Right forelimb (tissue), 1 donor: ENCODE data around the gene CLK3.

Experiments used
- DNase-seq: peaks from one replicate; pipeline ENCODE4 v3.0.0-alpha.2; 2018

CLK3 gene

GRCh38 chr15:74603789-74604705 is 11.6 kb upstream of the CLK3 start:
- DNase-seq: no peak

GRCh38 chr15:74604983-74605794 is 10.4 kb upstream of the CLK3 start:
- no peak for DNase-seq

- no peak for DNase-seq
Observed at GRCh38 chr15:74605795-74606150, 9.9 kb upstream of the CLK3 start.

GRCh38 chr15:74608786-74609185 is 6.8 kb upstream of the CLK3 start:
- DNase-seq: no peak

GRCh38 chr15:74609938-74610301 is 5.7 kb upstream of the CLK3 start:
- no peak for DNase-seq

GRCh38 chr15:74610302-74610951 is 5.2 kb upstream of the CLK3 start:
- peak; percentile 61 for DNase-seq

DNA sequence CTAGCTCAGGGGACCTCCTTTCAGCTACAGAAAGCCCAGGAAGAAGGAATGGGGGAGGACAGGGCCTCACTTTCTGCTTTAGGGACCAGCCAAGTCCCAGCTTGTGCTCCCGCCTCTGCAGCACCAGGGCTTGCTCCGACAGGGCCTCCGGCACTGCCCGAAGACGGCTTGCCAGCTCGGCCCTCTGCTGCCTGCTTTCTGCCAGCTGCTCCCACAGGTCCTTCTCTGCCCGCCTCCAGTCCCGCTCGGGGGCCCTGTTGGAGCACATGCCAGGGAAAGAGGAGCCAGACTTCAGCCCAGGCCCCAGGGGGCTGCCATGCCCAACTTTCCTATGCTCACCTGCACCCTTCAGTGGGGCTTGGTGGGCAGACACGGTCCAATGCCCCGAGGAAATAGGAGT is 4.3 kb upstream of the CLK3 start:
- DNase-seq: no peak

- DNase-seq: no peak
Observed at GRCh38 chr15:74611834-74612233, 3.8 kb upstream of the CLK3 start.

DNA sequence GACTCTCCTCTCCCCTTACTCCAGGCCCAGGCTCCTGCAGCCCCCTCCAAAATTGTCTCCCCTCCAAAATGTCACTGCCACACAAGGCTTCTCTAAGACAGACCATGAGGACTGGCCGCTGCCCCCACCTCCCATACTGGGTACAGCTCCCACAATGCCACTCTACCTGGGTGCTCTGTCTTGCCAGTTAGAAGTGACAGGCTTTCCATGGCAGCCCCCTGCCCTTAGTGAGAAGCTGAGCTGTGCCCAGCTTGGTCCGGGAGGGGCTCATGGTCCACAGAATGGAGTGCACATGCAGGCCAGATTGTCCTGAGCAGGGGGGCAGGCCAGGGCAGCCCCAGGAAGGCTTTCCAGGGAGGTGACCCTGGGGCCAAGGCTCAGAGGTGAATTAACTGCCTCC is 3.0 kb upstream of the CLK3 start:
- no peak for DNase-seq

GRCh38 chr15:74613089-74613952 is 2.3 kb upstream of the CLK3 start:
- DNase-seq: no peak

GRCh38 chr15:74613953-74614743 is 1.5 kb upstream of the CLK3 start:
- no peak for DNase-seq

DNA sequence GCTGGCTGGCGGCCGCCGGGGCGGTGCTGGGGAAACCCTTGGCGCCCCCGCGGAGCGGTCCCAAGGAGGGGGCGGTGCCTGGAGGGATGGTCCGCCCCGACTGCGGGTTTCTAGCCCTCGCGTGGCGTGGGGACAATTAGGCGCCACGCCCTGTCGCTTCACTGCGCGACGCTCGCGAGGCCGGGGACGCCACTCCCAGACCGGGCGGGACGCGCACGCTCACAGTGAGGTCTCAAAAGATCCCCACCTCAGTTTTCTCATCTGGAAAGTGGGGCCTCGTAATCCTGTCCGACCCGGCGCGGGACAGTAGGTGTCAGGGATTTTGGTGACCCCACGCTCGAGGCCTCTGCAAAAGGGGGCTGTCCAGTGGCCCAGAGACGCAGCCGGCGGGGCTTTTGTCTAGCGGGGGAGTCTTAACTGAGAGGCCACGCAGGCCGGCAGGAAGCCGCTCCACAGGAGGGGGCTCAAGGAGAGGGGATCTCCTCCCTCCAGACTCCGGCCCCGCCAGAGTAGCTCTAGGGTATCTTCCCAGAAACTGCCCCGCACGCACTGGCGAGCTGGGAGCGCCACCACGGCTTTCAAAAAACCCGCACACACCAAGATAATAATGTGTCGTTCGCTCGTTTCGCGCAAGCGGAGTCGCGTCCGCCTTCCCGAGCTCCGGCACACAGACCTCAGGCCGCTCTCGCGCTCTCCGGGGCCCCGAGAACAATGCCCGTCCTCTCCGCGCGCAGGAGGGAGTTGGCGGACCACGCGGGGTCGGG is 710 bp upstream of the CLK3 start:
- peak; percentile 92 for DNase-seq

- peak; percentile 69 for DNase-seq
Observed at GRCh38 chr15:74616366-74616939, 817 bp downstream of the CLK3 start.

DNA sequence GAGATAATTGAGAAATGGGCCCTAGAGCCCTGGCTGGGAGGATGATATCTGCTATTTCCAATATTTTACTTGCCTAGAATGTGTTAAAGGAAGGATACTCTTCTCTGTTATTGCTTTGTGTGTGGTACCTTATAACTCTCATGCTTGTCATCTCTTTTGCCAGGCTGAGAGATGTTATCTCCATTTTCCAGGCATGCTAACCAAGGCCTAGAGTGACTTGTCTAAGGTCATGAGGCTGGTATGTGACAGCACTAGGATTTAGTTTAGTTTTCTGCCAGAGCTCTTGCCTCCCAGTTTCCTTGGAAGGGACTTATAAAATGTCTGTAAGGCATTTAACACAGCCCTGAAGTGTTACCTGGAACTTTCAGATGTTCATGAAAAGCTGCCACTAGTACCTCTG is 1.4 kb downstream of the CLK3 start:
- no peak for DNase-seq

DNA sequence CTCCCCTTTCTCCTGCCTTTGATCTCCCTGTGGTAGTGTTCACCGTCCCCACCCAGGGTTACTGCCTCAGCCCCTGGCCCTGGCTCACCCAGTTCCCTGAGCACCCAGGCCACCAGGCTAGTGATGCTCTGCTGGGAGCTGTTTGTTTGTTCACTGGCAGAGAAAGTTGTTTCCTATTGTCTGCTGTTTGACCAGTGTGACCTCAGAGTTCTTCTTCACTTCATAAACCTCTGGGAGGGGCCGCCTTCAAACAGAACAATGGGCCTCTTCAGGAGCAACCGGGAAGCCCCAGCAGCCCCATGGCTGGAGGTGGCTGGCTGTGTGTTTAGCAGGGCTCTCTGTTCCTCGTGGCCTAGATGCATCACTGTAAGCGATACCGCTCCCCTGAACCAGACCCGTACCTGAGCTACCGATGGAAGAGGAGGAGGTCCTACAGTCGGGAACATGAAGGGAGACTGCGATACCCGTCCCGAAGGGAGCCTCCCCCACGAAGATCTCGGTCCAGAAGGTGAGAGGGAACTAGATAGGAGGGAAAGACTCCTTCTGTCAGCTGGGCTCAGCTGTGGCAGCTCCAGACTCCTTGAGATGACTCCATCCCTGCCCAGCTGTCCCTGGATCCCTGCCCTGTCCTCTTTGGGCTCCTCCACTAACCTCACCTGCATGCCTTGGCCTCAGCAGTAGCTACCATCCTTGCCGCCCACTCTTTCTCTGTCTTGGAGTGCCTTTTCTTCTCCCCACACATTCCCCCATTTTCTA is 3.4 kb downstream of the CLK3 start:
- DNase-seq: no peak

DNA sequence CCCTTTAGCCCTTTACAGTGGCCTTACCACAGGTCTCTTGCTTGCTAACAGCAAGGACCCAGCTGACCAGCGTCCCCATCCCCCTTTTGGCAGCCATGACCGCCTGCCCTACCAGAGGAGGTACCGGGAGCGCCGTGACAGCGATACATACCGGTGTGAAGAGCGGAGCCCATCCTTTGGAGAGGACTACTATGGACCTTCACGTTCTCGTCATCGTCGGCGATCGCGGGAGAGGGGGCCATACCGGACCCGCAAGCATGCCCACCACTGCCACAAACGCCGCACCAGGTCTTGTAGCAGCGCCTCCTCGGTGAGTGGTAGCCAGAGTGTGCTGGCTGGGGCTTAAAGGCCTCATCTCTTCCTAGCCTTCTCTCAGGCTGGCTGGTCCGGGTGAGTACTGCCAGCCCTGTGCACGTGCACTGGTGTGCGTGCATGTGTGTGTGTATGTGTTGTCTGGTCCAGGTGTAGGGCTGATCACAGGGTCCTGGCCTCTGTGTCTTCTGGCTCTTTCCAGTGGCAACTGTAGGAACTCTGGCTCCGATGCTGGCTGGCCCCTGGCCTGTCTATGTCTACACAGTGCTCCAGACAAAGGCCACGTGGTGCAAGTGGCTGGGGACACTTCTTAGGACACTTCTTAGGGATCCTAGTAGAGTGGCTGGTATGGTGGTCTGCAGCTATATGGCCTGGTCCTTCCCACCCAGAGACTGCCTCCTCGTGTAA is 4.4 kb downstream of the CLK3 start:
- no peak for DNase-seq

GRCh38 chr15:74620636-74621545 is 5.3 kb downstream of the CLK3 start:
- DNase-seq: no peak

DNA sequence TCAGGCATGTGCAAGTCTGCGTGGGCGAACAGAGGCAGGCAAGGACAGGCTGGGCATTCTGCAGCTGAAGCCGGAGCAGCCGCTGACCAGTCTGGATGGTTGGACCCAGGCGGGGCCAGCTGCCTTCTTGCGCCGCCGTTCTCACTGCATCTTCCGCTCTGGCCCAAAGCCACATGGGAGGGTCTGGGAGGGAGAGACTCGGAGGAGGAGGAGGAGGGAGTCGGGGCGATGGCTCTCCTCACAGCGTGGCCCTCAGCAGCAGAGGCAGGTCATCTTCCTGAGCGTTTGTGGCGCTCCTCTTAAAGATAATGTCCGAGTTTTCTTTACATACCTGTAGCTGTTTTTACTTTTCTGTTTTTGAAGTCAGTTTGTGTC is 5.9 kb downstream of the CLK3 start:
- DNase-seq: no peak
